Neural cell (in vitro differentiated cells): Measurements from ENCODE around the gene UBASH3B.

ENCODE experiments used
- CTCF ChIP-seq: fragments of 450-650 bp; IDR thresholded peaks from 2 replicates; pipeline ENCODE4 v1.5.1; 2014; ENCODE audit warnings: antibody characterized with exemption, mild to moderate bottlenecking, moderate library complexity; ENCODE audit not compliant: poor library complexity, severe bottlenecking
- EP300 ChIP-seq: fragments of 450-650 bp; conservative IDR thresholded peaks from 2 replicates; pipeline ENCODE4 v1.6.1; 2014; ENCODE audit warnings: antibody characterized with exemption, mild to moderate bottlenecking, moderate library complexity; ENCODE audit not compliant: poor library complexity, severe bottlenecking
- POLR2AphosphoS5 ChIP-seq: IDR thresholded peaks from 2 replicates; pipeline ENCODE4 v1.6.1; 2012
- RAD21 ChIP-seq: fragments of 450-650 bp; conservative IDR thresholded peaks from 2 replicates; pipeline ENCODE4 v1.6.1; 2014; ENCODE audit warnings: antibody characterized with exemption, mild to moderate bottlenecking, moderate library complexity
- REST ChIP-seq: IDR thresholded peaks from 2 replicates; pipeline ENCODE4 v1.6.1; 2012; ENCODE audit warnings: borderline replicate concordance
- TAF1 ChIP-seq: IDR thresholded peaks from 2 replicates; pipeline ENCODE4 v1.6.1; 2012; ENCODE audit warnings: low read depth

- TF ChIP-seq CTCF (peak; percentile 41), EP300 (no peak), RAD21 (peak; percentile 54), POLR2AphosphoS5 (no peak), REST (no peak), TAF1 (no peak)
Measured at GRCh38 chr11:122633219-122633829, 22.2 kb upstream of the UBASH3B start.
